Calu3 (cell line): ENCODE measurements around the gene ERCC5. TPM values are rescaled to one million over a fixed set of nuclear protein-coding genes. Genes with fewer than 3 reads are reported as not detected.

Experiments
- BruUV-seq: library from RNA; stranded (reverse); fragments of 400-500 nt; replicated peaks from 2 replicates; lab custom pipeline; 2021; lab: Mats Ljungman, UMichigan
- CTCF ChIA-PET: fragments of 300-600 bp; sonication (Branson Sonifier 250); formaldehyde crosslinking; loops from one replicate; lab custom pipeline; 2022; ENCODE audit warnings: antibody characterized with exemption; lab: Charles Lee
- DNase-seq: peaks from one replicate; pipeline ENCODE4 v3.0.0; 2022
- H3K27ac Mint-ChIP-seq: one replicate; pipeline ENCODE4 v1.8.0; 2022; ENCODE audit warnings: mixed read lengths; ENCODE audit not compliant: unreplicated experiment
- H3K27me3 Mint-ChIP-seq: one replicate; pipeline ENCODE4 v1.8.0; 2022; ENCODE audit warnings: mixed read lengths; ENCODE audit not compliant: unreplicated experiment
- H3K36me3 Mint-ChIP-seq: one replicate; pipeline ENCODE4 v1.8.0; 2022; ENCODE audit warnings: mild to moderate bottlenecking, moderate library complexity, mixed read lengths; ENCODE audit not compliant: insufficient read depth, unreplicated experiment
- H3K4me1 Mint-ChIP-seq: one replicate; pipeline ENCODE4 v1.8.0; 2022; ENCODE audit warnings: mild to moderate bottlenecking, low read depth, mixed read lengths; ENCODE audit not compliant: unreplicated experiment
- H3K4me3 Mint-ChIP-seq: one replicate; pipeline ENCODE4 v1.8.0; 2022; ENCODE audit warnings: mild to moderate bottlenecking, low read depth, moderate library complexity, mixed read lengths; ENCODE audit not compliant: unreplicated experiment
- H3K9me3 Mint-ChIP-seq: one replicate; pipeline ENCODE4 v1.8.0; 2022; ENCODE audit warnings: low read depth, mixed read lengths; ENCODE audit not compliant: unreplicated experiment
- CTCF ChIP-seq: fragments of 200-600 bp; IDR thresholded peaks from one replicate; pipeline ENCODE4 v1.8.0; 2022; ENCODE audit warnings: antibody characterized with exemption; ENCODE audit not compliant: unreplicated experiment
- intact Hi-C: fragments of 100-400 bp; cut with micrococcal nuclease; formaldehyde crosslinking; loops from one replicate; pipeline ENCODE4 v1.10.0; 2022; ENCODE audit not compliant: unreplicated experiment
- total RNA-seq: library from RNA; stranded (reverse); gene quantifications from 2 replicates; pipeline ENCODE4 v1.2.3, GENCODE V29; 2022

ERCC5 gene
- total RNA-seq, 1 experiment from 2014 or later = 14.7 TPM

- DNase-seq = no peak
- BruUV-seq = no TSS peak
- Mint-ChIP-seq H3K4me1 (peaks cover 17% of the 10 kb centered on the region), H3K36me3 (no peaks in the 10 kb centered on the region), H3K27ac (no peak overlapping the region), H3K27me3 (no peaks in the 10 kb centered on the region), H3K9me3 (no peaks in the 10 kb centered on the region), H3K4me3 (no peak overlapping the region)
- intact Hi-C loops = loop anchor here (2.0 kb wide), 1 partner anchor 31 kb away; no protein-coding TSS in a partner anchor
- TF ChIP-seq CTCF = no peak
- CTCF ChIA-PET = no interaction called here
These were observed 55.9 kb downstream of the ERCC5 start for GRCh38 chr13:102901615-102902305.

- CTCF ChIA-PET = no interaction called here
- H3K27me3 Mint-ChIP-seq = no peaks in the 10 kb centered on the region
- H3K36me3 Mint-ChIP-seq = no peaks in the 10 kb centered on the region
- no peak overlapping the region for H3K27ac Mint-ChIP-seq
- DNase-seq = no peak
- peaks cover 17% of the 10 kb centered on the region for H3K4me1 Mint-ChIP-seq
- BruUV-seq = no TSS peak
- intact Hi-C loops = no loop called here
- no peak overlapping the region for H3K4me3 Mint-ChIP-seq
- no peaks in the 10 kb centered on the region for H3K9me3 Mint-ChIP-seq
- TF ChIP-seq CTCF = no peak
These were observed 57.0 kb downstream of the ERCC5 start for GRCh38 chr13:102902789-102903347.

GRCh38 chr13:102903659-102904407 lies 58.0 kb downstream of the ERCC5 start:
- no peak for TF ChIP-seq CTCF
- DNase-seq = no peak
- intact Hi-C loops = no loop called here
- CTCF ChIA-PET = no interaction called here
- no peaks in the 10 kb centered on the region for H3K9me3 Mint-ChIP-seq
- H3K4me1 Mint-ChIP-seq = peaks cover 17% of the 10 kb centered on the region
- H3K27me3 Mint-ChIP-seq = no peaks in the 10 kb centered on the region
- no peak overlapping the region for H3K4me3 Mint-ChIP-seq
- H3K36me3 Mint-ChIP-seq = no peaks in the 10 kb centered on the region
- BruUV-seq = no TSS peak
- H3K27ac Mint-ChIP-seq = no peak overlapping the region

- no peak for DNase-seq
- no peaks in the 10 kb centered on the region for H3K9me3 Mint-ChIP-seq
- no peak overlapping the region for H3K4me3 Mint-ChIP-seq
- H3K27me3 Mint-ChIP-seq = no peaks in the 10 kb centered on the region
- H3K4me1 Mint-ChIP-seq = peaks cover 17% of the 10 kb centered on the region
- no peak for TF ChIP-seq CTCF
- no peaks in the 10 kb centered on the region for H3K36me3 Mint-ChIP-seq
- intact Hi-C loops = no loop called here
- no peak overlapping the region for H3K27ac Mint-ChIP-seq
- CTCF ChIA-PET = no interaction called here
- BruUV-seq = no TSS peak
These were observed 58.6 kb downstream of the ERCC5 start for GRCh38 chr13:102904408-102904862.
